NCI-H2227 treated with DMSO at 0.1 percent for 48 hours (cell line): ENCODE results near the gene ITGB2.

ENCODE experiments used
- DNase-seq: peaks from one replicate; lab custom pipeline; 2025; lab: John Stamatoyannopoulos, UW

The ITGB2 gene

DNA sequence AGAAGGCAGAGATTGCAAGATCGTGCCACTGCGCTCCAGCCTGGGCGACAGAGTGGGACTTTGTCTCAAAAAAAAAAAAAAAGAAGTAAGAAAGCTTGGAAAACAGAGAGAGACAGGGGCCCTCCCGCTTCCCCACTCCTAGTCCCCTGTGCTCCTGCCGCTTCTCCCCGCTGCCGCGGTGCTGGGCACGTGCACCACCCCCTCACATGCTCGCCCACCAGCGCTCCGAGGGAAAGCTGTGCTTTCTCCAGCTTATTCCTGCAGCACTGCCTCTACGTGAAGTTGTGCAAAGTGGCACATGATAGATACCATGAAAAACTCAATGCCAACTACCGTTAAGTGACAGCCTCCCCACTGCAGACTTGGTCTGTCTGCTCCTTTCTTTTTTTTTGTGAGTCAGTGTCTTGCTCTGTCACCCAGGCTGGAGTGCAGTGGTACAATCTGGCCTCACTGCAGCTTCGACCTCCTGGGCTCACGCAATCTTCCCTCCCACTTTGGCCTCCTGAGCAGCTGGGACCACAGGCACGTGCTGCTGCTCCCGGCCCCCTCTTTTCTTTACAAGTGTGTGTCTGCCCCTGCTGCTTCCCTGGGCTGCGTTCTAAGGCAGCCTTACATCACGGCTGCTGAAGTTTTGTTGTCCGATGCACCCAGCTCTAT lies 34.6 kb upstream of the ITGB2 start:
- DNase-seq = no peak

DNA sequence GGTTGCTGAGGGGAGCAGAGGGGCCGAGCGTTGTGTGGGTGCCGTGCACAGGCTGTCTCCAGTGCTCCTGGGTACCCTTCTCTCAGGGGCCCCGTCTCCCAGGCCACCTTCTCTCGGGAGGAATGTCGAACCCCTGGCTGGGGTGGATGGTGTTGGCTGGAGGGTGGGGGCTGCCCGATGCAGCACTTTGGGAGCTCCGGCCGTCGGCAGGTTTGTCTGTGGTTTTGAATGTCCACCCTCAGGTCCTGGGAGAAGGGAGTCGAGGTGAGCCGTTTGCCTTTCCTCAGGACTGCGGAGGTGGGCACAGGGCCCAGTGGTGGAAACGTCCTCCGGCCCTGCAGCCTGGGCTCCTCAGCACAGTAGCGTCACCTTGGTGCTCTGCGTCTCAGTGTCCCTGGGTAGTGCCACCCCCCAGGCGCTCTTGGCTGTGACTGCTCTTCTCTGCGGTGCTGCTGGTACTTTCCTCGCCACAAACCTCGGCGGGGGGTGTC lies 33.6 kb upstream of the ITGB2 start:
- no peak for DNase-seq

DNA sequence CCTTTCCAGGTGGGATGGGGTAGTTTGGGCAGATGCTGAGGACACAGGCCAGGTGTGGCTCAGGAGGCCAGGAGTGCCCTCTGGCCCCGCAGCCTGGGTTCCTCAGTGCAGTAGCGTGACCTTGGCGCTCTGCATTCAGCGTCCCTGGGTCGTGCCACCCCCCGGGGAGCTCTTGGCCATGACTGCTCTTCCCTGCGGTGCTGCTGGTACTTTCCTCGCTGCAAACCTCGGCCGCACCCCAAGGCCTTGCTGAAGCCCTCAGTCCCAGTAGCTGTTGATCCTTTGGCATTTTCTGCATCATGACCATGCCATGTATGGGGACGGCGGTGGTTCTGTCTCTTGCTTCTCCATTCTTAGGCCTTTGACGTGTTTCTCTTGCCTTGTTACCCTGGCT lies 32.9 kb upstream of the ITGB2 start:
- no peak for DNase-seq

DNA sequence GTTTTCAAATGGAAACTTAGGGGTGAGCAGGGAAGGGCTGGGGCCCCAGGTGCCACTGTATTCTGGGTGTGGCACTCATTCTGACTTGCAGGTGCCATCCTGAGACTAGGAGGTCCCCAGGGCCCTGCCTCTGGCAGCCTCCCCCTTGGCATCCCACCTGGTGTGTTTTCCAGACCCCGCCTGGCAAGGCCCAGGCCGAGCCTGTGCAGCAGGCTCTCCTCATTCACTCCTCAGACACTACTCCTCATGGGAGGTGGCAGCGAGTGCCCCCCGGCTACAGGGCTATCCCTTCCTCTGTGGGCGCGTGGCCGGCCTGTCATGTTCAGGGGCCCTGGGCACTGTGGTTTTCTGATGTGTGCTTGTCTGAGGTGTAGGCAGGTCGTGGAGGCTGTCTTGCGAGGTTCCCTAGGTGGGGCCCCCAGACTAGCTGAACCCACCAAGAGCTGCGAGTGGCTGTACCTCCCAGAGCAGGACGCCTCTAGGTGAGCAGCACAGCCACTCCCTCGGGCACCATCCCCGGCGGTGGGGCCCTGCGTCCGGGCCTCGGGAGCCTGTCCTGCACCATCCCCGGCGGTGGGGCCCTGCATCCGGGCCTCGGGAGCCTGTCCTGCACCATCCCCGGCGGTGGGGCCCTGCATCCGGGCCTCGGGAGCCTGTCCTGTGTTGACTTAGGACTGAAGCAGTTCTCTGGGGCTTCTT lies 32.4 kb upstream of the ITGB2 start:
- no peak for DNase-seq

DNA sequence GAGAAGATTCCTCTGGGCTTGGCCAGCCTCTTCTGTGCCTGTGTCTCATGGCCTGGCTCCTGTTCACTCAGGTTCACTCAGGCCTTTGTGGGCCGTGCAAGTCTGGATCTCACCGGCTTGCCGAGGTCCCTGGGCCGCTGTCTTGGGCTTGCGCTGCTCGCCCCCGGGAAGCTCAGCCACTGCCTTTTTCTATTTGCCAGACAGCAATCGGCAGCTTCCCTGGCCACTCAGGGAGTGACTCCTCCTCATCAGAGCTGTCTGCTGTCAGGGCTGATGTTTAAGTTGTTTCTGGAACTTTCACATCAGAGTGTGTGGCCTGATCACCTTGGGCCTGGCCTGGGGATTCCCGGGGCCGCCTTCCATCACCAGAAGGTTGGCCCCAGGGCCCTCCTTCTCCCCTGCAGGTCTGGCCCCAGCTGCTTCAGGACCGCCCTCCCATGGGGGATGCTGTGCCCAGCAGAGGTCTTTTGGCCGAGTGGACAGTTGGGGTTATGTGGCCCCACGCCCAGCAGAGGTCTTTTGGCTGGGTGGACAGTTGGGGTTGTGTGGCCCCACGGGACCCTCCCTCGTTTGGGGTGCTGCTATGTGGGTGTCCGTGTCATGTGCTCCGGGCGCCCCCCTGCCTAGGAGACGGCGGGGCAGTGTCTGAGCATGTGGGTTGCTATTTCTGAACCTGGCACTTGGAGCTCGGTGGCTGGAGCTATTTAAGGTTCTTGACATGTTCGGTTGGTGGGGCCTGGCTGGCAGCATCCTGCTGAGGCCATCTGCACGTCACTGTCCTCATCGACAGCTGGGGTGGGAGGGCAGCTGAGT lies 31.6 kb upstream of the ITGB2 start:
- DNase-seq = no peak

DNA sequence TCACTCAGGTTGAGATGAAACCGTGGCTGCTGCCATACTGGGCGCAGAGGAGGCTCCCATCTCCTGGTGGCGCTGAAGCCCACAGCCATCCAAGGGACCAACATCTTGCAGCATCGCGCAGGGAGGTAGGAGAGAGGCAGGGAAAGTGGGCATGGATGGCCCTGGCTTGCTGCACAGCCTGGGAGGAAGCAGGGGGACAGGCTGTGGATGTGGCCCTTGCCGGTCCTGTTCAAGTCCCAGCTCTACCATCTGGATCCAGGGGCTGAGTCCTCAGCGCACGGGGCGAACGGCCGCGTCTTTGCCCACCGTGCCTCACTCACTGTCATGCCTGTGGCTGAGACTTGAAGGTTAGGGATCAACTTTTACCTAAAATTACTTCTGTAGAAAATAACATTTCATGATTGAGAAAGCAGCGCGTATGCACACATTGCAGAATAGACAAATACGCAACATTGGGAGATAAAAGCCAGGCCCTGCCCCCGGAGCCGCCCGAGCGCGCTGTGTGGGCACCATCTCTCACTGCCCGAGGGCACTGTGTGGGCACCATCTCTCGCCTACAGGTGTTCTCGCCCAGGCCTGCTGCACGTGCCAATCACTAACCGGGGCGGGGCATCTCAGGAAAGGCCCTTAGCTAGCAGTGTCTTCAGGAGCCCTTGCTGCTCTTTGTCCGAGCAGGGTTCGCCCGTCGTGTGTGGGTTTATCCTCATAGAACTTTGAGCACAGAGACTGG lies 30.7 kb upstream of the ITGB2 start:
- DNase-seq = no peak

DNA sequence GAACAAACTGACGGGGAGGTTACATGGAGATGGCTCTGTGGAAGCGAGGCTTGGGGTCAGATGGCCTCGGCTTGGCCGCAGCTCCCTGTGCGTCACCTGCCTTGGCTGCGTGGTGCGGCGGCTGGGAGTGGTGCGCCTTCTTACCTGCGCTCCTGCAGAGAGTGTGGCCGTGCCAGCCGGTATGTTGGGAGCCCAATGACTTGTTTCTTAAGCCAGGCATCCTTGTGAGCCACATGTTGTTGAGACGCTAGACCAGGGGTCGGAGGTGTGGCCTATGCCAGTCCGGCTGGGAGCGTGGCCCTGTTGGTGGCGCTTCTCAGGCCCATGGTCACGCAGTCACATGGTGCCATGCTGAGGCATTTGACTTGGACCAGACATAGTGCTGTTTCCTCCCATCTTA lies 29.7 kb upstream of the ITGB2 start:
- no peak for DNase-seq

DNA sequence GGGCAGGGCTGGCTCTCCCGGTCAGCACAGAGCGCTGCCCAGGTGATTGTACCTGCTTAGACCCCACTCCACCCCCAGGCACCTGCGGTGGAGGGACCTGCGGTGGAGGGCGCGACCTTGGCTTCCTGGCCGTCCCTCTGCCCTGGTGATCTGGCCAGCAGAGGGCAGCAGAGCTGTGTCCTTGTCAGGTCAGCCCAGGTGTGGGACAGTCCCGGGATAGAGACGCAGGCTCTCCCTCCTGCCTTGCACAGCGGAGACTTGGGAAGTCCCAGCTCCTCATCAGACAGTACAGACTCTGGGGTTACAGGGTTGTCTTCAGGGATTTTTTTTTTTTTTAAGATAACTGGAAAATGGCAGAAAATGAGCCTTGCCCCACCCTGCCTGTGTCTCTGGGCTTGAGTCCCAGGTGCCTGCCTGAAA lies 29.1 kb upstream of the ITGB2 start:
- DNase-seq = no peak

DNA sequence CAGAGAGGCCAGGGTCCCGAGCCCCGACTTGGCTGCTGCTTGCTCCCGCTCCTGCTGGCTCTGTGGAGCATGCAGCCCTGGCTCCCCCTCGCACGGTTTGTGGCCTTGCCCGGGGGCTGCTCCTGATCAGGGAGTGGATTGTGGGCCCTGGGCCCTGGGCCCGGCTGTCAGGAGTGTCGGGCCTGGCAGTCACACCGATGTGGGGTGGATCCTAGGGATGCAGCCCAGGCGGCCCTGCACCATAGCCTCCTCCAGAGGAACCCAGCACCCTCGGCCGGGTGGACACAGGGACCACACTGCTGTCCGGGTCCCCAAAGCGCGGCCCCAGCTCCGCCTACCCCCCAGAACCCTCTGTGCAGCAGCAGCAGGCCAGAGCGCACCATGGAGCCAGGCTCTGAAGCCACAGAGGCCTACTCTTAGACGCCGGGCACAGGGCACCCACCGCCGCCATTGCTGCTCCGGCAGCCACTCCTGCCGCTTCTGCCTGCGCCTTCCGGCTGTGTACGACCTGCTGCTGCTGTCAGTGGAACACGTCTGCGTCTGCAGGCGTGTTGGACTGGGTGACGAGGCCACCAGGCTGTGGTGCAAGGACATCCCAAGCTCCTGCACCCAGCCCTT lies 28.6 kb upstream of the ITGB2 start:
- DNase-seq = no peak

DNA sequence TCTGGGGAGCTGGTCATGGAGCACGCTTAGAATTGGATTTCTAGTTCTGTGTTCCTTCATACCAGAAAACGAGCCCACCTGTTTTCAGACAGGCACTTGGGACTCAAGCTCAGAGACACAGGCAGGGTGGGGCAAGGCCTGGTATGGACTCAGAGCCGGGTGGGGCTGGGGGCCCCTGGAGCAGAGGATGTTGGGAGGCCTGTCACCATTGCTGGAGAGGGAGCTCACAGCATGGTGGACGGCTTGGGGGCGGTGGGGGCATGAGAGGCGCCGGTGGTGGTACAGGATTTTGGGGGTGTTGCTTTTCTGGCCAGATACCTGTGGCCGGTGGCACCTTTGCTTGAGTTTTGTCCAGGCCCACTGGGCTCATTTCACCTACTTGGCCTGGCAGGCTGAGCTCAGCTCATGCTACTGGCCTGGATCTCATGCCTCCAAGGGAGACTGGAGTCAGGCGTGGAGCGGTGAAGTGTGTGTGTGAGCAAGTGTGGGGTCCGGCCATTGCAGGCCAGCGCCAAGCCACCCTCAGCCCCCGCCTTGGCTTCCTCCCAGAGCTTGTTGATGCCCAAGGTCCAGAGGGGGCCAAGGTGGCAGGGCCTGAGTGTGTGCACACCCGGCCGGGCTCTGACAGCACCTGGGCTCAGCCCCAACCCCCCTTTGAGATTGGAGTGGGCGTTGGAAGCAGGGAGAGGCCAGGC lies 27.9 kb upstream of the ITGB2 start:
- DNase-seq = no peak

DNA sequence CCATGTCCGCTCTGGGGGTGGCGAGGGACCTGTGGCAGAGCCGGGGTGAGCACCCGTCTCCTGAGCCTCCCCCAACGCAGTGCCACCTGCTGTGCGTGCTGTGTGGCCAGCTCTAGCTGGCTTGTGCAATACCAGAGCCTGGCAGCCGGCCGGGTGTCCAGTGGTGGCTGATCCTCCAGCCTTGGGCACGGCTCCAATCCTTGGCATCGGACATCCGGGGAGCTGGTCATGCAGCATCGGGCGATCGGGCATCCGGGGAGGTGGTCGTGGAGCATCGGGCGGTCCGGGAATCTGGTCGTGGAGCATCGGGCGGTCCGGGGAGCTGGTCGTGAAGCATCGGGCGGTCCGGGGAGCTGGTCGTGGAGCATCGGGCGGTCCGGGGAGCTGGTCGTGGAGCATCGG lies 27.2 kb upstream of the ITGB2 start:
- no peak for DNase-seq

DNA sequence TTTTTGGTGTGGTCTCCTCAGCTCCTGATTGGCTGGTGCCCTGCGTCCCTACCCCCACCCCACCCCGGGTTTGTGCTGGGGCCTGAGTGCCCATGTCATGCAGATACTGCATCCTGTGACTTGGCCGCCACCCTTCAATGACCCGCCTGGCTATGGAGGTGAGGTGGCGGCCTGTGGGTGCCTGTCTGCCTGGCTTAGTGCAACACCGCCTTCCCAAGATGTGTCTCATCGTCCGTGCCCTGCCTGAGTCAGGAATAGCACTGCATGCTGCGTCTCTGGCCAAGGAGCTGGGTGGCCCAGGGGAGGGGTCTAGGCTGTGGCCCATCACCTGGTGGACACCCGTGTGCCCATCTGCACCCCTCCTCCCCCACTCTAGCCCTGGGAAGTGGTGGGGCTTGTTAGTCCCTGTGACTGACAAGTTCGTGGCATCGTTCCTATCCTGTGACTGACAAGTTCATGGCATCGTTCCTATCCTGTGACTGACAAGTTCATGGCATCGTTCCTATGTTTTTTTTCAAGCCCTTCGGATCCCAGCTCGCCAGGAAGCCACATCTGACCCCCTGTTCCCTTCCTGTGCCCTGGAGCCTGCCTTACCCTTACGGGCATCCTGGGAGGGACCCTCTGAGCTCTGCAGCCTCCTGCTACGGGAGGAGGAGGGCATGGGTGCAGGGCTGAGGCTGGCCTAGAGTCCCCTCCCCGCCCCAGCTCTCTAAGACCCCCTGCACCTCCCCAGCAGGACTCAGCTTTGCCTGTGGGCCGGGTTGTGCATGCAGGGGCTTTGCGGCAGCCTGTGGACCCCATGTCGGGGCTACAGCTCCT lies 26.6 kb upstream of the ITGB2 start:
- no peak for DNase-seq

DNA sequence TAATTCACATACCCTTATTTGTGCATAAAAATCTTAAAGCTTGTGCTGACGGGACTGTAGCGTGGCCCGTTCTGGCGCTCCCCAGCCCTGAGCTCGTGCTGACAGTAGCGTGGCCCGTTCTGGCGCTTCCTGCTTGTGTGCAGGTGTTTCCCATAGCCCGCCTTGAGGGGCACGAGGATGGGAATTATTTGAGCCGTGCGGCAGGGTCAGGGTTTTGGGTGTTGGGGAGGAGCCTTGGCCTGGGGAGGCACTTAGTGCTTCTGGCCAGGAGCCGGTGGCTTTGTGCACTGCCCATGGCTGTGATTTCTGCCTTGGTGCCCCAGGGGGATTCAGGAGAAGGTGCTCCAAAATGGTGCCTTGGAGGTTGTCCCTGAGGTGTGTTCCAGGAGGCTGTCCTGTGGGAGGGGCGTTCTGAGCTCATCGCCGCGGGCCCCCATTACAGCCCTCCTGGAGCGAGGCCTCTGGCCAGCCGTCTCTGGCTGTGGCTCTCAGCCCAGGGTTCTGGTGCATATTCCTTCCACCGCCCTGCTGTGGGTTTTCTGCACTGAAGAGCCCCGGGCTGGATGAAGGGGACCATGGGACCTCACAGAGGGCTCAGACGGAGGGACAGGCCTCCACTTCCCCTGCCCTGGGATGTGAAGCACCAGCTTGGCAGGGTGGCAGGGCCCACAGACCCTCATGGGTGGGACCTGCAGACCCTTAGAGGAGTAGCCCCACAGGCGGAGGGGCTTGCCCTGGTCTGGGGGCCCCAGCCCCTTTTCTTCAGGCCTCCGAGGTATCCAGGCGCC lies 25.7 kb upstream of the ITGB2 start:
- no peak for DNase-seq

DNA sequence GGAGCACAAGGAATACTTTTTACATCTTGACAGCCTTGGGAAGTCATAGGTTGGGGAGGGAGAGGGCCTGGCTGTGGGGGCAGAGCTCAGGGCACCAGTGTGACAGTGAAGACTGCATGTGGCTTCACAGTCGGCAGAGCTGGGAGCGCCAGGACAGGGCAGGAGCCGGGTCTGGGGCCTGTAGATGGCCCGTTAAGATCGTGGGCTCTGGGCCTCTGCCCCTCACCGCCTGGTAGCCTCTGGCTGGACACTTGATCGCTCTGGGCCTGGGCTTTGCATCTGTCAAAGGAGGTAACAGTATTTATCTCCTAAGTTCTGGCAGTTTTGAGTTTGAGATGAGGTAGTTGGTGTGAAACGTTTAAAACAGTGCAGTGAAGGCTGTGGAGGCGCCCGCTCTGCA lies 23.9 kb upstream of the ITGB2 start:
- DNase-seq = no peak

DNA sequence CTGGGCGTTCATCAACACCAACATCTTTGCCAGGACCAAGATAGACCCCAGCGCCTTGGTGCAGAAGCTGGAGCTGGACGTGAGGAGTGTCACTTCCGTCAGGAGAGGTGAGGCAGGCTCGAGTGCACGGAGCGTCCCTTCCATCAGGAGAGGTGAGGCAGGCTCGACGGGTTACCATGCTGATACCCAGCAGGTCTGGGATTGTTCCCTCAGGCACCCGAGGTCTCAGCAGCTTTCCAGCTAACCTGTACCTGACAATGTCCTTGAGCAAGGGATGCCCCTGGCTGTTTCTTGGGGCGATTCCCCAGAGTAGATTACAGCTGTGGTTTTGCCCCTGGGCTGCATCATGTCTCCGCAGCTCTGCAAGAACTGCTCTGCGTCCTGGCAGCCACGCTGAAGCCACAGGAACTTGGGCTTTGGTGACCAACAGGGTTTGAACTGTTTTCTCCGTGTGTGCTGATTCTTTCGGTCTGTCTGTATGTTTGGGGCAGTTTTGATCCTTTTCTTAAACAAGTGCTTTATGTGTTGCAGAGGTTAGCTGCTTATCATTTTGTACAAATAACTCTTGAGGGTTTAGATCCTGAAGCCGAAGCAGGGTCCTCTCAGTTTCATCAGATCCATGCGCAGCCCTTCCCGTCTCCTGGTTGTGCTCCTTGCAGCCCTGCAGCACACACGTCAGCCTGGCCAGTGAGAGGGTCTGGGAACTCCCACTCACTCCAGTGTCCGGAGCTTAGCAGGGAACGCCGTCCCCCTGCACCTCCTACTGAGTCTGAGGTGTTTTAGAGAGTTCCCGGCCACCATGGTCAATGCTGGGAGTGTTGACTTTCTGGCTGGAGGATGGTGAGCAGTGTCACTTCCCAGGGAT lies 23.2 kb upstream of the ITGB2 start:
- no peak for DNase-seq

DNA sequence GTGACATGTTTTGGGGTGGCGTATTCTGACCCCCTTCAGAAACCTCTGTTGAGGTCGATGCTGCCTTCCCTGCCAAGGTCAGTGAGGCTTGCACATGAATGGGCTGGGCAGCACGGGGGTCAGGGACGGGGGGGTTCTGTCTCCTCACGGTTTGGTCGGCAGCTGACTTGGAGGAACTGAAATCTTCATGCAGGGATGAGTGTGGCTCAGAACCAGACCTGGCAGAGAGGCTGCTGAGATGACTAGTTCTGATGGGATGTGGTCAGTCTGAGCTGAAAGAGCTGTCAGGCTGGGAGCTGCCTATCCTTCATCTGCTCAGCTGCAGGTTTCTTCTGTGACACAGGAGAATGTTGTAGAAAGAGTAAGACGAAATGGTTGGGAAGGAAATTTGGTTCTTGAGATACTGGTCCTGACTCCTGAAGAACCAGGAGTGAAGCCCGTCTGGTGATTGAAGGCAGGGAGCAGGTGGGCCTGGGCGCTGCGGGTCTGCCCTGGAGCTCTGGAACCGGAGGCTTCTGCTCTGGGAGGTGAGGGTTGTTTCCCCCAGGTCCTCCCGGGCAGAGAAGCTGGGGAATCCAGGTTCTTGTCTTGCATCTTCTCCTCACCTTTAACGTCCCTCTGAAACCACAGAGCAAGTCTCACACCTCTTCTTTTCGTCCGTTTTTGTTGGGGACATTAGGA lies 22.4 kb upstream of the ITGB2 start:
- DNase-seq = no peak

DNA sequence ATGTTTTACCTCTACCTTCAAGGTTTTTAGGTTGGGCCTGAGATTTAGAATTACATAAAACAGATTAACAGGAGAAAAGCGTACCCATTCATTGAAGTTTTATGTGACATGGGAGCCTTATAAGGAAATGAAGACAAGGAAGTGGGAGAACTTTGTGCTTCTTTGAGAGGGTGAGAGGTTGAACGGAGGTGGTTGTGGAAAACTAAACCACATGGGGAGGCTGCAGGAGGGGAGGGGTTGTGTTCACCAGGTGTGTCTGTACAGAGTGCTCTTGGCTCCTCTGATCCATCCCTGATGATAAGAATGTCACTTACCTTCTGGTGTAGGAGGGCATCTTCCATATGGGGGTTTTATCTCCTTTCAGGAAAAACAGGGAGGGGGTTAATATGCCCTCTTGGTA lies 21.9 kb upstream of the ITGB2 start:
- DNase-seq = no peak

DNA sequence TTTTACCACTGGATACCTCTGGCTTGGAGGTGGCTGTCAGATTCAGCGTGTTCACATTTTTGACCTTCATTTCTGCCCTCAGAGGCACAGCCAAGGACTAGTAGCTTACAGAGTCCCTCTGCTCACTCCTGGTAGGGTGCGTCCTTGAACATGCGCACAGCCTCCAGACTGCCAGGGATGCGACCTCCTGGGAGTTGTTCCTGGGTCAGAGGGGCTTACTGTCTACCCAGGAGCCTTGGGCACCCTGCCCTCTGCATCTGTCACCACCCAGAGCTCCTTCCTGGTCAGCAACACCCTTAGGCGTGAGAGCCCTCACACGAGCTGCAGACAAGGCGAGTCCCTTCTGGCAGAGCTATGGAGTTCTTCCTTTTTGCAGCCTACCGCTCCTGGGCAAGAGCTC lies 20.9 kb upstream of the ITGB2 start:
- no peak for DNase-seq
